Type B pancreatic cell (in vitro differentiated cells): ENCODE results near the gene ARHGEF26. TPM values are rescaled to one million over a fixed set of nuclear protein-coding genes. Genes with fewer than 3 reads are reported as not detected.

Experiments
- DNase-seq: peaks from one replicate; pipeline ENCODE4 v3.0.0; 2021; ENCODE audit warnings: mixed read lengths; ENCODE audit not compliant: unreplicated experiment; ENCODE audit errors: extremely low spot score
- H3K27ac Mint-ChIP-seq: 2 replicates; pipeline ENCODE4 v1.8.0; 2021; ENCODE audit warnings: mild to moderate bottlenecking, mixed read lengths
- H3K27me3 Mint-ChIP-seq: 2 replicates; pipeline ENCODE4 v1.8.0; 2021; ENCODE audit warnings: mixed read lengths
- H3K36me3 Mint-ChIP-seq: 2 replicates; pipeline ENCODE4 v1.8.0; 2021; ENCODE audit warnings: mixed read lengths
- H3K4me1 Mint-ChIP-seq: one replicate; pipeline ENCODE4 v1.8.0; 2021; ENCODE audit warnings: mixed read lengths; ENCODE audit not compliant: unreplicated experiment
- H3K4me3 Mint-ChIP-seq: 2 replicates; pipeline ENCODE4 v1.8.0; 2021; ENCODE audit warnings: mild to moderate bottlenecking, mixed read lengths
- H3K9me3 Mint-ChIP-seq: 2 replicates; pipeline ENCODE4 v1.8.0; 2021; ENCODE audit warnings: mixed read lengths
- CTCF ChIP-seq: fragments of 200-600 bp; sonication (generic); conservative IDR thresholded peaks from 2 replicates; pipeline ENCODE4 v1.5.0; 2021; ENCODE audit warnings: antibody characterized with exemption, mild to moderate bottlenecking
- total RNA-seq: library from RNA; stranded (reverse); gene quantifications from 2 replicates; pipeline ENCODE4 v1.2.1, GENCODE V29; 2021; ENCODE audit warnings: low replicate concordance

ARHGEF26 gene
- total RNA-seq, 1 donor from 2014 or later: 12.7 TPM

GRCh38 chr3:154274348-154274747 is 153.2 kb downstream of the ARHGEF26 start:
- Mint-ChIP-seq H3K4me1 (no peaks in the 10 kb centered on the region), H3K27ac (no peak overlapping the region), H3K36me3 (peaks cover 44% of the 10 kb centered on the region), H3K9me3 (no peaks in the 10 kb centered on the region), H3K27me3 (no peaks in the 10 kb centered on the region), H3K4me3 (no peak overlapping the region)
- TF ChIP-seq CTCF: no peak
- no peak for DNase-seq

- Mint-ChIP-seq H3K9me3 (no peaks in the 10 kb centered on the region), H3K27ac (no peak overlapping the region), H3K4me3 (no peak overlapping the region)
These were observed 154.1 kb downstream of the ARHGEF26 start for GRCh38 chr3:154275292-154275691.

GRCh38 chr3:154275965-154276364 is 154.8 kb downstream of the ARHGEF26 start:
- Mint-ChIP-seq H3K4me1 (no peaks in the 10 kb centered on the region), H3K36me3 (peaks cover 51% of the 10 kb centered on the region), H3K4me3 (no peak overlapping the region), H3K27me3 (no peaks in the 10 kb centered on the region), H3K9me3 (no peaks in the 10 kb centered on the region), H3K27ac (no peak overlapping the region)
- TF ChIP-seq CTCF: no peak
- DNase-seq: no peak

More at GRCh38 chr3:154275292-154275691, 154.1 kb downstream of the ARHGEF26 start:
- Mint-ChIP-seq H3K36me3 (peaks cover 47% of the 10 kb centered on the region), H3K27me3 (no peaks in the 10 kb centered on the region), H3K4me1 (no peaks in the 10 kb centered on the region)
- TF ChIP-seq CTCF: no peak
- DNase-seq: no peak

GRCh38 chr3:154280161-154280560 is 159.0 kb downstream of the ARHGEF26 start:
- Mint-ChIP-seq H3K4me3 (no peak overlapping the region), H3K36me3 (peaks cover 45% of the 10 kb centered on the region), H3K27me3 (no peaks in the 10 kb centered on the region), H3K4me1 (no peaks in the 10 kb centered on the region), H3K27ac (no peak overlapping the region), H3K9me3 (no peaks in the 10 kb centered on the region)
- no peak for DNase-seq
- TF ChIP-seq CTCF: no peak

GRCh38 chr3:154285221-154285620 is 164.0 kb downstream of the ARHGEF26 start:
- peaks cover 42% of the 10 kb centered on the region for H3K36me3 Mint-ChIP-seq
- H3K4me3 Mint-ChIP-seq: no peak overlapping the region
- H3K4me1 Mint-ChIP-seq: no peaks in the 10 kb centered on the region
- no peaks in the 10 kb centered on the region for H3K27me3 Mint-ChIP-seq
- H3K9me3 Mint-ChIP-seq: no peaks in the 10 kb centered on the region
- TF ChIP-seq CTCF: no peak
- H3K27ac Mint-ChIP-seq: no peak overlapping the region
- no peak for DNase-seq

- peaks cover 41% of the 10 kb centered on the region for H3K36me3 Mint-ChIP-seq
- H3K9me3 Mint-ChIP-seq: no peaks in the 10 kb centered on the region
- no peaks in the 10 kb centered on the region for H3K4me1 Mint-ChIP-seq
- DNase-seq: no peak
- no peaks in the 10 kb centered on the region for H3K27me3 Mint-ChIP-seq
- no peak for TF ChIP-seq CTCF
- H3K27ac Mint-ChIP-seq: no peak overlapping the region
- H3K4me3 Mint-ChIP-seq: no peak overlapping the region
These were observed 169.0 kb downstream of the ARHGEF26 start for GRCh38 chr3:154290187-154290586.
